Measurements from ENCODE around the gene SRMS. TPM values are rescaled to one million over a fixed set of nuclear protein-coding genes. Genes with fewer than 3 reads are reported as not detected.

The SRMS gene
- total and polyA plus RNA-seq, 2 of the 13 experiments (the other 11 are each of a cell fraction or from before 2014, with no cell fraction given): not detected

GRCh38 chr20:63595416-63596127, 48.0 kb upstream of the SRMS start (continued):
- TF ChIP-seq ZFY (CRISPR knock-in tag; IDR thresholded peaks at IDR 0.05): no peak

- no peaks in the 10 kb centered on the region for H3K9me3 ChIP-seq (ENCODE audit: low read length)
- BruUV-seq (replicated peaks): no TSS peak
- H3K36me3 ChIP-seq (replicated peaks in 1 of 2; ENCODE audit: control insufficient read depth in 1 of 2, insufficient read depth in 2 of 2, low read length in 2 of 2): peaks cover 23 to 24% of the 10 kb centered on the region in 2 experiments; a peak in 4 of 5 replicates
- no peak overlapping the region for H2AFZ ChIP-seq (ENCODE audit: low read length)
- H3K9ac ChIP-seq (ENCODE audit: insufficient read depth, low read depth, low read length): no peak overlapping the region
- no peak for ATAC-seq
- H3K4me2 ChIP-seq (ENCODE audit: low read depth, low read length): no peak overlapping the region
- TF ChIP-seq ZNF224 (CRISPR knock-in tag; IDR thresholded peaks at IDR 0.05) (no peak), AGO2 (optimal IDR thresholded peaks at IDR 0.05; ENCODE audit: low read depth, low read length) (peak; percentile 16), ZNF253 (CRISPR knock-in tag; IDR thresholded peaks at IDR 0.05; ENCODE audit: borderline replicate concordance) (0 out of 2 replicates have a peak, but pooled peaks have one; percentile 24), POLR2G (IDR thresholded peaks at IDR 0.05; ENCODE audit: low read depth, low read length) (no peak)
- H4K20me1 ChIP-seq (ENCODE audit: insufficient read depth, low read length): no peaks in the 10 kb centered on the region
- 95% methylated on average over 9 of the region's 10 CpGs for WGBS (ENCODE audit: low lambda C conversion rate)
- intact Hi-C loops (cut with micrococcal nuclease; ENCODE audit: unreplicated experiment) (no loop called here), in situ Hi-C loops (cut with HindIII; ENCODE audit: extremely low pct_ligation_motif_present, low pct_unique_long_range_greater_than_20kb) (no loop called here)
- H3K4me3 ChIP-seq (replicated peaks in 1 of 3; ENCODE audit: insufficient read depth in 1 of 3, low read depth in 2 of 3, low read length in 3 of 3): no peak overlapping the region
- H3K27ac ChIP-seq (ENCODE audit: extremely low read length, insufficient read depth, low read length): no peak overlapping the region
- H3K4me1 ChIP-seq (ENCODE audit: insufficient read depth, low read length): no peaks in the 10 kb centered on the region
- CTCF ChIA-PET (ENCODE audit: low intra/inter-chr PET ratio, low total read pairs): no interaction called here
- no peak for FAIRE-seq
- DNase-seq (ENCODE audit: low spot score): no peak
- POLR2A ChIA-PET: no interaction called here
- H3K79me2 ChIP-seq (ENCODE audit: insufficient read depth, low read length): no peaks in the 10 kb centered on the region
- no peaks in the 10 kb centered on the region for H3K27me3 ChIP-seq (ENCODE audit: control insufficient read depth in 1 of 2, insufficient read depth in 2 of 2, low read length in 2 of 2)
Measured at GRCh38 chr20:63594043-63594561, 46.6 kb upstream of the SRMS start.

GRCh38 chr20:63592661-63593060, 45.1 kb upstream of the SRMS start:
- no peaks in the 10 kb centered on the region for H3K27me3 ChIP-seq (ENCODE audit: control insufficient read depth in 1 of 2, insufficient read depth in 2 of 2, low read length in 2 of 2)
- H4K20me1 ChIP-seq (ENCODE audit: insufficient read depth, low read length): no peaks in the 10 kb centered on the region
- ATAC-seq: no peak
- no peak overlapping the region for H3K9ac ChIP-seq (ENCODE audit: insufficient read depth, low read depth, low read length)
- no peak overlapping the region for H3K4me3 ChIP-seq (replicated peaks in 1 of 3; ENCODE audit: insufficient read depth in 1 of 3, low read depth in 2 of 3, low read length in 3 of 3)
- in situ Hi-C loops (cut with HindIII; ENCODE audit: extremely low pct_ligation_motif_present, low pct_unique_long_range_greater_than_20kb) (no loop called here), intact Hi-C loops (cut with micrococcal nuclease; ENCODE audit: unreplicated experiment) (no loop called here)
- peaks cover 17 to 20% of the 10 kb centered on the region in 2 experiments; a peak in 4 of 5 replicates for H3K36me3 ChIP-seq (replicated peaks in 1 of 2; ENCODE audit: control insufficient read depth in 1 of 2, insufficient read depth in 2 of 2, low read length in 2 of 2)
- H3K79me2 ChIP-seq (ENCODE audit: insufficient read depth, low read length): no peaks in the 10 kb centered on the region
- H2AFZ ChIP-seq (ENCODE audit: low read length): no peak overlapping the region
- no peak for FAIRE-seq
- H3K4me1 ChIP-seq (ENCODE audit: insufficient read depth, low read length): peaks cover 11% of the 10 kb centered on the region; the same call in 1 of the 2 replicates
- BruUV-seq (replicated peaks): no TSS peak
- 91% methylated on average over 13 of the region's 13 CpGs for WGBS (ENCODE audit: low lambda C conversion rate)
- H3K27ac ChIP-seq (ENCODE audit: extremely low read length, insufficient read depth, low read length): no peak overlapping the region
- no peak for DNase-seq (ENCODE audit: low spot score)
- ChIA-PET POLR2A (no interaction called here), CTCF (ENCODE audit: low intra/inter-chr PET ratio, low total read pairs) (no interaction called here)
- no peak overlapping the region for H3K4me2 ChIP-seq (ENCODE audit: low read depth, low read length)
- no peaks in the 10 kb centered on the region for H3K9me3 ChIP-seq (ENCODE audit: low read length)
- TF ChIP-seq RAD51 (IDR thresholded peaks at IDR 0.05; ENCODE audit: borderline replicate concordance) (no peak), ZSCAN29 (CRISPR knock-in tag; conservative IDR thresholded peaks at IDR 0.05) (no peak), SETDB1 (CRISPR knock-in tag; IDR thresholded peaks at IDR 0.05; ENCODE audit: borderline replicate concordance) (no peak), MED1 (CRISPR knock-in tag; IDR thresholded peaks at IDR 0.05) (no peak), ZFP62 (CRISPR knock-in tag; IDR thresholded peaks at IDR 0.05) (no peak)
- TF ChIP-seq, protein P1, sequence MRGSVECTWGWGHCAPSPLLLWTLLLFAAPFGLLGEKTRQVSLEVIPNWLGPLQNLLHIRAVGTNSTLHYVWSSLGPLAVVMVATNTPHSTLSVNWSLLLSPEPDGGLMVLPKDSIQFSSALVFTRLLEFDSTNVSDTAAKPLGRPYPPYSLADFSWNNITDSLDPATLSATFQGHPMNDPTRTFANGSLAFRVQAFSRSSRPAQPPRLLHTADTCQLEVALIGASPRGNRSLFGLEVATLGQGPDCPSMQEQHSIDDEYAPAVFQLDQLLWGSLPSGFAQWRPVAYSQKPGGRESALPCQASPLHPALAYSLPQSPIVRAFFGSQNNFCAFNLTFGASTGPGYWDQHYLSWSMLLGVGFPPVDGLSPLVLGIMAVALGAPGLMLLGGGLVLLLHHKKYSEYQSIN (CRISPR knock-in tag; IDR thresholded peaks at IDR 0.05; ENCODE audit: borderline replicate concordance): no peak
